ENCODE measurements around the gene ASMTL.
"Not testable (repeated sequence)": the region's sequence is repeated elsewhere in the genome, so short reads cannot be mapped to it uniquely, and the experiment has no call there.

The ASMTL gene

DNA sequence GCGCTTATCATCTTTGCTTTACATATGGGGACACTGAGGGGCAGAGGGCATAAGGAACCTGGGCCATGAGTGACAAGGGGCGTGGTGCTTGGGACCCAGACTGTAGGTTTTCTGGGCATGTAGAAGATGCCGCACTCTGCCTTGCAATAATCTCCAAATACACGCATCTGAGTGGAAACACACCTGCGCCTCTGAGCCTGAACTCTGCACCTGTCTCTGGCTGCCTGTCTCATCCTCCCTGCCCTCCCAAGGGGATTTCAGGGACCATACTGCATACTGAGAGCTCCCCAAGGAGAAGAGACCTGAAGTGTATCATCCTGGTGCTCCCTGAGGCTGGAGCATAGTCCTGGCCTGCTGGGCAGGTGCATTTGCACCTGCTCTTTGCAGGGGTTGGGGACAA lies 34.7 kb upstream of the ASMTL start:
- no peak overlapping the region for H3K4me3 Mint-ChIP-seq
- H3K27ac Mint-ChIP-seq = peak overlapping the region; percentile 29
- peaks cover 60% of the 10 kb centered on the region for H3K36me3 Mint-ChIP-seq (ENCODE audit: low read depth)
- H3K4me1 Mint-ChIP-seq (ENCODE audit: low read depth) = peaks cover 29% of the 10 kb centered on the region
- H3K27me3 Mint-ChIP-seq (ENCODE audit: low read depth) = no peaks in the 10 kb centered on the region
- peaks cover 13% of the 10 kb centered on the region for H3K9me3 Mint-ChIP-seq

DNA sequence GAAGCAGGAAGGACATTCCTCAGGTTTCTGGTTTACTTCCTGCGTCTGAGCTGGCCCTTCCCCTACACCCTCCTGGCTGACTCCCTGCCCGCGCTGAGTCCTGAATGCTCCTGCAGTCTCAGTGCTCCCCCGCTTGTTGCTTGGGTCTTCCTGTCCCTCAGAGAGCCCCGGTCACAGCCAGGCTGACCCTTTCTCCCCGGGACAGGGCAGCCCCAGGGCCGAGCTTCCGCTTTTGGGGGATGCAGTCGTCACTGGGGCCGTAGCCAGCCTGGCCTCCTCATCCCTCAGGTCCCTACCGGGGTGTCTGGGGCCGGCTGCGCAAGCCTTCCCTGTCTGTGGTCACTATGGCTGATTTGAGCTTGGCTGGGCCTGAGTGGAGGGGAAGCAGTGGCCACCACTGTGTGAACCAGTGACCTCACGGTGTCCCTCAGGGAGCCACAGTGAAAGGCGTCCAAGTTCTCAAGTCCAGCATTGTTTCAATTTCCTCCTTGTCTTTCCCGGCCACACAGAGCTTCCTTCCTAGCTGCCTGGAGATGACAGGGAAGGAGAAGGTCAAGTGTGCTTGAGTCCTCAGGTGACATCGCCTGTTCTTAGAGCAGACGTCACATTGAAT lies 34.1 kb upstream of the ASMTL start:
- H3K27ac Mint-ChIP-seq = peak overlapping the region; percentile 29

DNA sequence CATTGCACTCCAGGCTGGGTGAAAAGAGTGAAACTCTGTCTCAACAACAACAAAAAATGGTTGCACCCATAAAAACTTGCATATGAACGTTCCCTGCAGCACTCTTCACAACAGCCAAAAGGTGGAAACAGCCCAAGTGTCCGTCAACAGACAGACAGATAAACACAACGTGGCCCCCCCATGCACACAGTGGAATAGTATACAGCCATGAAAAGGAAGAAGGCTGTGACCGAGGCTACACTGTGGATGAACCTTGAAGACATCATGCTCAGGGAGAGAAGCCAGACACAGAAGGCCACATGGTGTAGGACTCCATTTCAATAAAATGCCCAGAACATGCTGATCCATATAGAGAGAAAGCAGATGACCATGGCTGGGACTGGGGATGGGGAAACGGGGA lies 33.5 kb upstream of the ASMTL start:
- Mint-ChIP-seq H3K27me3 (ENCODE audit: low read depth) (no peaks in the 10 kb centered on the region), H3K27ac (no peak overlapping the region), H3K36me3 (ENCODE audit: low read depth) (peaks cover 56% of the 10 kb centered on the region), H3K4me3 (no peak overlapping the region), H3K9me3 (peaks cover 8% of the 10 kb centered on the region), H3K4me1 (ENCODE audit: low read depth) (peaks cover 36% of the 10 kb centered on the region)

More for the DNA sequence above, 34.1 kb upstream of the ASMTL start:
- H3K9me3 Mint-ChIP-seq = peaks cover 13% of the 10 kb centered on the region
- H3K4me1 Mint-ChIP-seq (ENCODE audit: low read depth) = peaks cover 29% of the 10 kb centered on the region
- H3K27me3 Mint-ChIP-seq (ENCODE audit: low read depth) = no peaks in the 10 kb centered on the region
- H3K36me3 Mint-ChIP-seq (ENCODE audit: low read depth) = peaks cover 60% of the 10 kb centered on the region
- no peak overlapping the region for H3K4me3 Mint-ChIP-seq

DNA sequence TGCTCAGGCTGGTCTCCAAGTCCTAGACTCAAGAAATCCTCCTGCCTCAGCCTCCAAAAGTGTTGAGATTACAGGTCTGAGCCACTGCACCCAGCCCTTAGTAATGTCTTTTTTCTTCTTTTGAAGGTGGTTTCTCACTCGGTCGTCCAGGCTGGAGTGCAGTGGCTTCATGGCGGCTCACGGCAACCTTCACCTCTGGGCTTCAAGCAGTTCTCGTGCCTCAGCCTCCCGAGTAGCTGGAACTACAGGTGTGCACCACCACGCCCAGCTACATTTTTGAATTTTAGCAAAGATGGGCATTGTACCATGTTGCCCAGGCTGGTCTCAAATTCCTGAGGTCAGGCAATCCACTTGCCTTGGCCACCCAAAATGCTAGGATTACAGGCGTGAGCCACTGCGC lies 32.3 kb upstream of the ASMTL start:
- no peak overlapping the region for H3K4me3 Mint-ChIP-seq
- peaks cover 10% of the 10 kb centered on the region for H3K9me3 Mint-ChIP-seq
- peaks cover 59% of the 10 kb centered on the region for H3K36me3 Mint-ChIP-seq (ENCODE audit: low read depth)
- H3K27ac Mint-ChIP-seq = no peak overlapping the region
- H3K27me3 Mint-ChIP-seq (ENCODE audit: low read depth) = no peaks in the 10 kb centered on the region
- H3K4me1 Mint-ChIP-seq (ENCODE audit: low read depth) = peaks cover 44% of the 10 kb centered on the region

DNA sequence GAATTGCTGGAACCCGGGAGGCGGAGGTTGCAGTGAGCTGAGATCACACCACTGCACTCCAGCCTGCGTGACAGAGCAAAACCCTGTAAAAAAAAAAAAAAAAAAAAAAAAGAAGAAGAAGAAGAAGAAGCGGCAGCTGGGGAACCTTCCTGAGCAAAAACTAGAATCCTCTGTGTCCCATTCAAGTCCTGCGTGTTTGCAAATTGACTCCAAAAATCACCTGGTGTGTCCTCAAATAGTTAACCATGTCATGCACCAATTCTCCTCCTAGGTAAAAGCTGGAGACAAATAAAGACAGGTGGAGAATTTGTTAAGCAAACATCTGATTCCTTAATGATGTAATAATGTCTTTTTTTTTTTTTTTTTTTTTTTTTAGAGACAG lies 31.9 kb upstream of the ASMTL start:
- H3K36me3 Mint-ChIP-seq (ENCODE audit: low read depth) = peaks cover 63% of the 10 kb centered on the region
- H3K4me1 Mint-ChIP-seq (ENCODE audit: low read depth) = peaks cover 48% of the 10 kb centered on the region
- no peak overlapping the region for H3K4me3 Mint-ChIP-seq
- H3K9me3 Mint-ChIP-seq = peaks cover 14% of the 10 kb centered on the region
- H3K27me3 Mint-ChIP-seq (ENCODE audit: low read depth) = no peaks in the 10 kb centered on the region
- H3K27ac Mint-ChIP-seq = peak overlapping the region; percentile 68

DNA sequence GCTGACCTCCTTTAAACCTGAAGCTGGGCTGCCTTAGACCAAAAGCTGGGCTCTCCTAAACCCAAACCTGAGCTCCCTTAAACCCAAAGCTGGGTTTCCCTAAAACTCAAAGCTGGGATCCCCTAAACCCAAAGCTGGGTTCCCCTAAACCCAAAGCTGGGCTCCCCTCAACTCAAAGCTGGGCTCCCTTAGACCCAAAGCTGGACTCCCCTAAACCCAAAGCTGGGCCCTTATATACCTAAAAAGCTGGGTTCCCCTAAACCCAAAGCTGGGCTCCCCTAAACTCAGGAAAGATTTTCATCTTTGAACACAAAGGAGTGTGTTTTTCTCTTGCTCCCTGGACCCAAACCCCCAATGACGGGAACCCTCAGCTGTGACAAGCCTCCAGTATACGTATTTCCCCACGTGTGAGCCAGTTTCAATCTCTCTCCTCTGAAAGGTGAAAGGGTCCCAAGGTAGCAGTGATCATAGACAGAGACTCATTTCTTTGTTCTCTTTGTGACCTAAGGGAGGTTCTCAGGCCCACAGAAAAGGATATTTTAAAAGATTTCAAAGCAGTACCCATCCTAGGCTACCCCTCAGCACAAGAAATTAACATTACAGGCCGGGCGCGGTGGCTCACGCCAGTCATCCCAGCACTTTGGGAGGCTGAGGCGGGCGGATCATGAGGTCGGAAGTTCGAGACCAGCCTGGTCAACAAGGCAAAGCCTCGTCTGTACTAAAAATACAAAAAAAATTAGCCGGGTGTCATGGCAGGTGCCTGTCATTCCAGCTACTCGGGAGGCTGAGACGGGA lies 31.3 kb upstream of the ASMTL start:
- Mint-ChIP-seq H3K9me3 (peaks cover 20% of the 10 kb centered on the region), H3K4me3 (peak overlapping the region; percentile 31), H3K36me3 (ENCODE audit: low read depth) (peaks cover 64% of the 10 kb centered on the region), H3K4me1 (ENCODE audit: low read depth) (peaks cover 54% of the 10 kb centered on the region), H3K27me3 (ENCODE audit: low read depth) (no peaks in the 10 kb centered on the region), H3K27ac (peak overlapping the region; percentile 84)

DNA sequence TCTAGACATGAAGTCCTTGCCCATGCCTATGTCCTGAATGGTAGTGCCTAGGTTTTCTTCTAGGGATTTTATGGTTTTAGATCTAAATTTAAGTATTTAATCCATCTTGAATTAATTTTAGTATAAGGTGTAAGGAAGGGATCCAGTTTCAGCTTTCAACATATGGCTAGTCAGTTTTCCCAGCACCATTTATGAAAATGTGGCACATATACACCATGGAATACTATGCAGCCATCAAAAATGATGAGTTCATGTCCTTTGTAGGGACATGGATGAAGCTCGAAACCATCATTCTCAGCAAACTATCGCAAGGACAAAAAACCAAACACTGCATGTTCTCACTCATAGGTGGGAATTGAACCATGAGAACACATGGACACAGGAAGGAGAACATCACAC lies 29.8 kb upstream of the ASMTL start:
- H3K4me1 Mint-ChIP-seq (ENCODE audit: low read depth) = peaks cover 63% of the 10 kb centered on the region
- peak overlapping the region; percentile 85 for H3K4me3 Mint-ChIP-seq
- H3K36me3 Mint-ChIP-seq (ENCODE audit: low read depth) = peaks cover 67% of the 10 kb centered on the region
- H3K27me3 Mint-ChIP-seq (ENCODE audit: low read depth) = not testable (repeated sequence)
- peaks cover 21% of the 10 kb centered on the region for H3K9me3 Mint-ChIP-seq
- H3K27ac Mint-ChIP-seq = peak overlapping the region; percentile 98

DNA sequence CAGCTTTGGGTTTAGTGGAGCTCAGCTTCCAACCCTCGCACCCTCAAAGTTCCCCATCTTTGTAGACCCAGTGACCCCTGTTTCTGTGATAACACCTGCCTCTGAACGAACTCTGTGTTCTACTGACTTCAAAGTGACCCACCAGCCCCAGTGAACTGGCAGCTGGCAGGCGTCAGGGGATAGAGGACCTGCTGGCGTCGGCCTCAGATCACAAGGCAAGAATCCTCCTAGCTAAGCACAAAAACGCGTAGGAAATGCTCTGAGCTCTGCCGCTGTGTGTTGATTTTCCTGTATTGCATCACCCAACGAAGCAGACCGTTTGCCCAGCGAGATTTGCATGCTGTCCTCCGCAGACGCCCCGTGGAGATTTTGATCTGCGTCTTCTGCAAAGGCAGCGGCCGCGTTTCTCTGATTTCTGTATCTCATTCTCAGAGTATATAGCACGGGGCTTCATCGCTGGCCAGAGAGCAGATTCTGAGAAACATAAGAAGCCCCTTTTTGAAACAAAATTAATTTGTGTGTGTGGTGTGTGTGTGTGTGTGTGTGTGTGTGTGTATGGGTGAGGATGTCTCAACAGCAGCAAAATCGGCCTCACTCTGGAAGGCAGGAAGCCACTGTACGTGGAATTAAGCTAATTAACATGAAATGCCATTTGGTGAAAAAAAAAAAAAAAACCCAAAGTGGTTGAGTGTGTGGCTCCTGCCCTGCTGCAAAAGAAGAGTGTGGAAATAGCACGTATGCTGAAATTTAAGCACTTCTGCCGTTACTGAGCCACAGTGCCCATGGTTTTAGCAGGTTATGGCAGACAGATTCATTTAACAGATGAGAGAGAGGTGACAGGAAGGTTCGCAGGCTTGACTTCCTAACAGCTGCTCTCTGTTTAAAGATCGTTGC lies 29.2 kb upstream of the ASMTL start:
- peaks cover 67% of the 10 kb centered on the region for H3K36me3 Mint-ChIP-seq (ENCODE audit: low read depth)
- peaks cover 24% of the 10 kb centered on the region for H3K9me3 Mint-ChIP-seq

DNA sequence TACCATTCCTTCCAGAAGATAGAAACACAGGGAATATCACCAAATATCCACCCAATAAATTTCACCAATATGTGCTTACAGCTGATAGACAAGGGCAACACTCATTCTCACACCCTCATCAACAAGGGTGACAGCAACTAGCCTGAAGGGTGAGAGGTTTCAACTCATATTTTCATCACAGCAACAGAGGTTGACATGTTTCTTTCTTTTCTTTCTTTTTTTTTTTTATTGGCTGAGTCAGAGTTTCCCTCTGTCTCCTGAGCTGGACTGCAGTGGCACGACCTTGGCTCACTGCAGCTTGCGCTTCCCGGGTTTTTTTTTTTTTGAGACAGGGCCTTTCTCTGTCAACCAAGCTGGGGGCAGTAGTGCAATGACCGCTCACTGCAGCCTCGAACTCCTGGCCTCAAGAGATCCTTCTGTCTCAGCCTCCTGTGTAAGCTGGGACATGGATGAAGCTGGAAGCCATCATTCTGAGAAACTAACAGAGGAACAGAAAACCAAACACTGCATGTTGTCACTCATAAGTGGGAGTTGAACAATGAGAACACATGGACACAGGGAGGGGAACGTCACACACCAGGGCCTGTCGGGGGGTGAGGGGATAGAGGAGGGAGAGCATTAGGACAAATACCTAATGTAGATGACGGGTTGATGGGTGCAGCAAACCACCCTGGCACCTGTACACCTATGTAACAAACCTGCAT lies 27.5 kb upstream of the ASMTL start:
- H3K4me1 Mint-ChIP-seq (ENCODE audit: low read depth) = peaks cover 67% of the 10 kb centered on the region
- H3K36me3 Mint-ChIP-seq (ENCODE audit: low read depth) = peaks cover 67% of the 10 kb centered on the region
- peak overlapping the region; percentile 48 for H3K4me3 Mint-ChIP-seq
- H3K27me3 Mint-ChIP-seq (ENCODE audit: low read depth) = no peaks in the 10 kb centered on the region
- peaks cover 26% of the 10 kb centered on the region for H3K9me3 Mint-ChIP-seq
- peak overlapping the region; percentile 98 for H3K27ac Mint-ChIP-seq

More for the DNA sequence above, 29.2 kb upstream of the ASMTL start:
- H3K4me3 Mint-ChIP-seq = peak overlapping the region; percentile 85
- peaks cover 63% of the 10 kb centered on the region for H3K4me1 Mint-ChIP-seq (ENCODE audit: low read depth)
- H3K27ac Mint-ChIP-seq = peak overlapping the region; percentile 98
- H3K27me3 Mint-ChIP-seq (ENCODE audit: low read depth) = no peaks in the 10 kb centered on the region

DNA sequence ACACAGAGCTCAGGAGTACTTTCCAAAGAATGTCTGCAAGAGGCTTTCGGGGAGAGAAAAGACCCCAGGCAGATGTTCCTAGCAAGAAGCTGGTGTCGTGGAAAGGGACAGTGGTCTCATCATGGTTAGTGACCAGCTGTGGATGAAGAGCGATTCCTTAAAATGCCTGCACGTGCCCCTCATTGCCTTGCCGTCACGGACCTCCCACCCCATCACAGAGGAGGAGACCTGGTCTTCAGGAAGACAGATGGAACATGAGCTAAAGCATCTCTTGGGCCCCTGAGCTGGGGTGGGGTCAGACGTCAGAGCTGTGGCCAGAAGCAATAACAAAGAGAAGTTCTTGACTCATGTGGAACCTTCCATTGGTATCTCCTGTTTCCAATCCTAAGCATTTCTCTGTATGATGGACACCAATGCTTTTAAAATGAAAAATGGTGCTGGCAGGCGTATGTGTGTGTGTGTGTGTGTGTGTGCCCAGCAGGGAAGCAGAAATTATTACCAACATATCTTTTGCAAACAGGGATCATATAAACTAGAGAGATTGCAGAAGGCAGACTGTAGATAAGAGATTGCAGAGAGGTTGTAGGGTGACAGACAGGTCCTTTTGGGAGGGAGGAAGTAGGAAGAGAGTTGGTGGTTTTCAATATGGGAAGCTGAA lies 25.2 kb upstream of the ASMTL start:
- Mint-ChIP-seq H3K4me1 (ENCODE audit: low read depth) (peaks cover 71% of the 10 kb centered on the region), H3K27ac (peak overlapping the region; percentile 64), H3K36me3 (ENCODE audit: low read depth) (peaks cover 77% of the 10 kb centered on the region), H3K4me3 (peak overlapping the region; percentile 15), H3K9me3 (peaks cover 44% of the 10 kb centered on the region), H3K27me3 (ENCODE audit: low read depth) (no peaks in the 10 kb centered on the region)

DNA sequence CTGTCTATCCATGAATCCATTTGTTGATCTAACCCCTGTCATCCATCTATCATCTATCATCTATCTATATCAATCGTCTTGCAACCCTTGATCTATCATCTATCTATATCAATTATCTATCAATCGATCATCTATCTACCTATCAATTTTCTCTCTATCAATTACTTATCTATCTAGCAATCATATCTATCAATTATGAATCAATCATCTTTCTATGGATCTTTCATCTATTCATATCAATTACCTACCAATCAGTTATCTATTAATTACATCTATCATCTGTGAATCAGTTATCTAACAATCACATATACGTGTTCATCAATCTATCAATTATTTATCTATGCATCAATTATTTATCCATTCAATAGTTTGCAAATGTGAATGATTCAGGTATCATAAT lies 24.5 kb upstream of the ASMTL start:
- H3K4me3 Mint-ChIP-seq = no peak overlapping the region

DNA sequence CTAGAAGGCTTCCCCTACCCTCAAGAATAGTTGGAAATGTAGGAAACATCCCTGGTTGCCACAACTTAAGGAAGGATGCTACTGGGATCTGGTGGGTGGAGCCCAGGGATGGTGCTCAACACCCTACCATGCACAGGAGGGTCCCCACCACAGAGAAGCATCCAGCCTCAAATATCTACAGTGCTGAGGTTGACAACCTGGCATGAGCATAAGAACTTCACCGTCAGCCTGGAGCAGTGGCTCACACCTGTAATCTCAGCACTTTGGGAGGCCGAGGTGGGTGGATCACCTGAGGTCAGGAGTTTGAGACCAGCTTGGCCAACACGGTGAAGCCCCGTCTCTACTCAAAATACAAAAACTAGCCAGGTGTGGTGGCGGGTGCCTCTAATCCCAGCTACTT lies 24.0 kb upstream of the ASMTL start:
- Mint-ChIP-seq H3K27ac (no peak overlapping the region), H3K27me3 (ENCODE audit: low read depth) (no peaks in the 10 kb centered on the region), H3K4me1 (ENCODE audit: low read depth) (peaks cover 69% of the 10 kb centered on the region), H3K4me3 (no peak overlapping the region), H3K9me3 (peaks cover 54% of the 10 kb centered on the region), H3K36me3 (ENCODE audit: low read depth) (peaks cover 76% of the 10 kb centered on the region)

More for the DNA sequence above, 24.5 kb upstream of the ASMTL start:
- Mint-ChIP-seq H3K4me1 (ENCODE audit: low read depth) (peaks cover 69% of the 10 kb centered on the region), H3K9me3 (peaks cover 48% of the 10 kb centered on the region), H3K27me3 (ENCODE audit: low read depth) (no peaks in the 10 kb centered on the region), H3K27ac (peak overlapping the region; percentile 64), H3K36me3 (ENCODE audit: low read depth) (peaks cover 76% of the 10 kb centered on the region)

DNA sequence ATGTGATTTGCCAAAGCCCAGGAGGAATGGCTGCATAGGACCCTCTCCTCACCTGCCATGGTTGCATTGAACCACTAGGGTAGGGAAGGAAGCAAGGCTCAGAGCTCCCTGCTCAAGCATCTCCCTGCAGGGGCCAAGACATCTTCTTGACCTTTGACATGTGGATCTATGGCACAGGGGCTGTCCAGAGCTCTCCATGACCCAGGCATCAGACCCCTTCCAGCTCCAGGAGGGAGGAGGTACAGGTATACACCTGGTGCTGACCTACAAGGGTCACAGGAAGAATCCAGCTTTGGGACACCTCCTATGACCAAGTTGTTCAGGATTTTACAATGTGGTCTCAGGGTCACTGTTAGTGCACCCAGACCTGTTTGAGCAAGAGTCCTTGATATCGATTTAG lies 23.2 kb upstream of the ASMTL start:
- H3K4me1 Mint-ChIP-seq (ENCODE audit: low read depth) = peaks cover 67% of the 10 kb centered on the region

More for the DNA sequence above, 23.2 kb upstream of the ASMTL start:
- Mint-ChIP-seq H3K27ac (peak overlapping the region; percentile 3), H3K36me3 (ENCODE audit: low read depth) (peaks cover 78% of the 10 kb centered on the region), H3K9me3 (peaks cover 54% of the 10 kb centered on the region), H3K27me3 (ENCODE audit: low read depth) (no peaks in the 10 kb centered on the region), H3K4me3 (no peak overlapping the region)

Measured in T-helper 1 cell treated with Interleukin-12 subunit alpha and Interleukin-12 subunit beta and Interleukin-4 antibody, amounts not matched to agents 30 μg/mL and 1 μg/mL, for 36 hours (primary cell).